Measurements from ENCODE around the gene ELF1.
"Not testable (repeated sequence)": the region's sequence is repeated elsewhere in the genome, so short reads cannot be mapped to it uniquely, and the experiment has no call there.

ELF1 gene

DNA sequence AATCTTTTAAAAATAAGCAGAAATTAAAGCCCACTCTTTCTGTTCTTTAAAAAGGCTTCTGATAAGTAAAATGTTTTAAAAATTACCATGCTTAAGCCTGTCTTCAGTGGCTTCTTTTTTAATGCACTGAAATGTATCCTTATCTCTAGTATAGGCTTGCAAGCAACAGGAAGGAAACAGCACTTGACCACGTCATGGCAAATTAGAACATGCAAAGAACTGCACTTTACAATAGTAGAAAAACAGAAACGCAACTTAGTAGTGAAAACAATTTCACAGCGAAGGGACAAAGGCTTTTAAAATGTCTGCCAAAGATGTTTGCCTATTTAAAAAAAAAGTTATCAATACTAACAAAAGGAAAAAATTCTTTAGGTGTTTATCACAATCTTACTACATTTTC lies 36.3 kb downstream of the ELF1 start:
- no peak for DNase-seq (ENCODE audit: low read depth)

DNA sequence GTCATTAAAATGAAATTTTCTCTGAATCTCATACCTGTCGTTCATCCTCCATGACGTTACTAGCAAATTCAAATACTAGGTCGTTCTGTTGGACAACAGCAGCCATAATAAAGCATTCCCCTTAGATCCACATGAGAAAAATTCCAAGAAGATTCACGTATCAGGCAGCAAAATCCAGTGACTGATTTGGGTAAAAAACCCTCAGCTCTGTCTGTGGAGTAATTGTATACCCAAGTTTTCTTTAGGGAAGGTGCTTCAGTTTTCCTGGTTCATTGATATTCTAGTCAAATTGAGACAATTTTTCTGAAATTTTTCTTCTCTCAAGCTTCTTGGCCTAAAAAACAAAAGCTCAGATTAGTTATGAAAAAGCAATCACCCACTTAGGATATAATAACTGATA lies 37.2 kb downstream of the ELF1 start:
- no peak for DNase-seq (ENCODE audit: low read depth)

DNA sequence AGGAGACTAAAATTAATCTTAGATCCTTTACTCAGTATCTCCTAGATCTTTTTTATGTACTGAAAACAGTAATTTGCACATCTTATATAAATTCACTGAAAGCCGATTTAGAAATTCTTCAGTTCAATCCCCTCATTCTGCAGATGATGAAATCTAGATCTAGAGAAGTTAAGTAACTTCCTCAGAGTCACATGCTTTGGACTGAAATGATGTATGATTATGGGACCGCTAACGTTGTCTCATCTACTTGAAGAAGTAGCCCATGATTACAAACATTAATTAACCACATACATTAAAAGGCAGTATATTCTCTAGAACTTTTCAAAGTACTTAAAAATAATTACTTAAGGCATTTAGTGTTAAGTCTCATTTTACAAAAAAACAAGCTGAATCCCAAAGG lies 37.8 kb downstream of the ELF1 start:
- no peak for DNase-seq (ENCODE audit: low read depth)

DNA sequence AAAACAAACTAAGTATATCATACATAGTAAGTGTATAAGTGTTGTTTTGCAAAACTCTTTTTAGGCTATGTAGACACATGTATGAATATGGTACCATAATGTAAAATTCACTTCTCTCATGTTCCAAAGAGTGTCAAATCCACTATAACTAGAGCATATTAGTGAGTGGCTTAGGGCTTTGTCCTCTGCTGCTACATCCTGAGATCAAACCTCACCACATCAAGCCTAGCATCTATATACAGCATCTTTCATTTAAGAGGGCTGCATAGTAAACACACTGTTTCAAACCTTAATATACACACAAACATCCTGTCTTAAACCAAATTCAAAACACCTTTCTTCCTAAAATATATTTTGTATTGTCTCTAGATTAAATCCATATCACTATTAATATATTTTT lies 38.7 kb downstream of the ELF1 start:
- DNase-seq (ENCODE audit: low read depth): no peak

DNA sequence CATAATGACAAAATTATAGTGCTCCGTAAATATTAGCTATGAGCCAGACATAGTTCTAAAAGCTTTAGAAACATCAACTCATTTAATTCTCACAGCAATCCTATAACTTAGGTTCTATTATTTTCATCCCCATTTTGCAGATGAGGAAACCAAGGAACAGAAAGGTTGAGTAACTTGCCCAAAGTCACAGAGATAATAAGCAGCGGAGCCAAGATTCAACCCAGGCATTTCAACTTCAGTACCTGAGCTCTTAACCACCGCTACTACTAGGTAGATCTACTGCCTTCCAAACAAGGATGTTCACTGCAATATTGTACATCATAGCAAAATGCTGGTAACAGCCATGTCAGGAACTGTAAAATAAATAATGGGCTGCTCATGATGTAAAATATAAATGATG lies 39.9 kb downstream of the ELF1 start:
- no peak for DNase-seq (ENCODE audit: low read depth)

DNA sequence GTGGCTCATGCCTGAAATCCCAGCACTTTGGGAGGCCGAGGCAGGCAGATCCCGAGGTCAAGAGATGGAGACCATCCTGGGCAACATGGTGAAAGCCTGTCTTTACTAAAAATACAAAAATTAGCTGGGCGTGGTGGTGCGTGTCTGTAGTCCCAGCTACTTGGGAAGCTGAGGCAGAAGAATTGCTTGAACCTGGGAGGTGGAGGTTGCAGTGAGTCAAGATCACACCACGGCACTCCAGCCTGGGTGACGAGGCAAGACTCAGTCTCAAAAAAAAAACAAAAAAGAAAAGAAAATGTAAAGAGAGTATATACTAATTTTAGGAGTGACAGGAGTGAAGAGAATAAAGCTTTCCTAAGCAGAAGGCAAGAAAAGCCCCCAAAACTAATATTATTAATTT lies 41.0 kb downstream of the ELF1 start:
- not testable (repeated sequence) for DNase-seq (ENCODE audit: low read depth)

DNA sequence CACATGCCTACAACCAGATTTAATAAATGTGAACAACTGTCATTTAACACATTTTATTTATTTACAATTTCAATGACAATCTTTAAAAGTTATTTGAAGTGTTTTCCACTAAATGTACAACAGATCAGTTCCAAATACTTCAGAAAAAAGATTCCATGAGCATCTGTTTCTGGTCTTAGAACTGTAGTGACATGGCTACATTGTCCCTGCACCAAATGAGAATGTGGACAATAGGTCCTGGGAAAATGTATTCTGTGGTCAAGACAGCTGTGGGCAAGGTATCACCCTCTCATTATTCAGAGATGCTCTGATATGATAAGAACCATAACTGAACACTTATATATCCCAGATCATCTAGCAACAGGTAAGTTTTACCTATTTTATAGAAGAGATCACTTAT lies 43.7 kb downstream of the ELF1 start:
- DNase-seq (ENCODE audit: low read depth): no peak

DNA sequence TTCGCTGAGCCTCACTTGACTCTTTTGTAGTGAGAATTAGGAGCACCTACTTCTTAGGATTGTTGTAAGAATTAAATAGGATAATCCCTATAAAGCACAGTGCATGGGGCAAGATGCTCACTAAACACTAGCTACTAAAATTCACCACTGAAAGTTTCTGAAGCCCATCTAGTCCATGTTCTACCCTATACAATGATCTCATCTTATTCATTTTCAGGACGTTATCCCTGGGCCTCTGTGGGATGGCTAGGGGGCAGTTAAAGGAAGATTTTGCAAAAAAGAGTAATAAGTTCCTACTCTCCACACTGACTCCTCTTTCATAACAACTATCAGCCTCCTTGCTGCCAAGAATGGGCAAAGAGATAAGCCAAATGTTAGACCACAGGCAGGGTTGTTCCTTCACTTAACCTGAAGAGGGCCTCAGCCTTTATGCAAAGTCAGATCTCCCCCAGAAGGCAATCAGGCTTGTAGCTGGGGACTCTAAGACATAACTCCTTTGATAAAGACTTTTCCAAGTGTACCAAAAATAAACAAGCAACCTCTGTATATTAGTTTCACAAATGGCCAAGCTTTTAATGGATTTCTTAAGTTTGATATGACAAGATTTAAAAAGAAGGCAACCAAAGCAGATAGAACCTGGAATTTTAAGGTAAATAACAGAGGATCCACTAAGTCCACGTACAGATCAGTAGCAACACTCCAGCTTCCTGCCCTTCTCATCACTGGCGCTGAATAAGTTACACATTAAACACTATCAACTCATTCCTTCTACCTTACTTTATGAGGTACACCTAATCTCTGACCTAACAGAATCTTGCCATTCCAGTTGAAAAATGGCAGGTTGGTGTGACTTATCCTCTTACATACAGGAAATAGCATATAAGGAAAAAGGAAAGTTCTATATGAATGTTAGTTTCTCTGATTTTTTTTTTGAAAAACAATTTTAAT lies 44.4 kb downstream of the ELF1 start:
- DNase-seq (ENCODE audit: low read depth): no peak

DNA sequence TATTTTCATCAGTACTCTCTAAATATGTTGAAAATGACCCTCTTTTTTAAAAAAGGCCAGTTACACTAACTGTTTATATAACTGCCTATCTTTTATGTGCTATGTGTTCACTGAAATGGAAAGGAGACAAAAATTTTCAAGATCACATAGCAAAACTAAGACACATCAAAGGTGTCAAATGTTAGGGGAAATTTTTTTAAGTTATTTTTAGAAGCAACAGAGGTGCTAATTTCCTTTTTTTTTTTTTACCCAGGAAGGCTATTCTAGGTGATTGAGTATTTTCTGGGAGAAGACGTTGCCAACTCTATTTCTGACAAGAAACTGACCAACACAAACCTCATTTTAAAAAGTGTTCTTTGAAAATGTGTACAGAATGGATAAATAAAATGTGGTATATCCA lies 45.7 kb downstream of the ELF1 start:
- no peak for DNase-seq (ENCODE audit: low read depth)

DNA sequence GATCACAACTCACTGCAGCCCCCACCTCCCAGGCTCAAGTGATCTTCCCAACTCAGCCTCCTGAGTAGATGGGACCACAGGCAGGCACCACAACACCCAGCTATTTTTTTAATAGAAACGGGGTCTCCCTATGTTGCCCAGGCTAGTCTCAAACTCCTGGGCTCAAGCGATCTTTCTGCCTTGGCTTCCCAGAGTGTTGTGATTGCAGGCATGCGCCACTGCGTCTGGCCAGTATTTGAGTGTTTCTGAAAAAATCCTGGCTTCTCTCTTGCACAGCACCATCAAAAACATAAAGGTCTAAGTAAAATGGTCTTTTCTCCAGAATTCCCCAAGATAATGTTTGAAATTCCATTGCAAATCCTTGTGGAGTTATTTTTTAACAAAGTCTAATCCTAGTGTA lies 47.8 kb downstream of the ELF1 start:
- DNase-seq (ENCODE audit: low read depth): no peak

DNA sequence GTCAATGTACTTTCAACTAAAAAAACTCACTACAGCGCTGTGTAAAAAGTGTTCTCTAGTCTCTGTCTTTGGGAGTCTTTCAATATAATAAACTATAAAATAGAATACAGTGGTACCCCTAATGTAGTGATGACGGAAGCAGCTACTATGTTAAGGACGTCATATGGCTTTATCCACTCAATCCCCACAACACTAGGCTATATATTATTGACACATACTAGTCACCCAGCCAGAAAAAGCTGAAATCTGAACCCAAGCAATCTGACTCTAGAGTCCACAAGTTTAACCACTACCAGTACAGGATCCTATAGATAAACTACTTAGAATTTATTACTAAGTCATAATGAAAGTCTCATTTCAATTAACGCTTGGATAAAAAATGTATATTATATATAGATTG lies 48.3 kb downstream of the ELF1 start:
- no peak for DNase-seq (ENCODE audit: low read depth)

DNA sequence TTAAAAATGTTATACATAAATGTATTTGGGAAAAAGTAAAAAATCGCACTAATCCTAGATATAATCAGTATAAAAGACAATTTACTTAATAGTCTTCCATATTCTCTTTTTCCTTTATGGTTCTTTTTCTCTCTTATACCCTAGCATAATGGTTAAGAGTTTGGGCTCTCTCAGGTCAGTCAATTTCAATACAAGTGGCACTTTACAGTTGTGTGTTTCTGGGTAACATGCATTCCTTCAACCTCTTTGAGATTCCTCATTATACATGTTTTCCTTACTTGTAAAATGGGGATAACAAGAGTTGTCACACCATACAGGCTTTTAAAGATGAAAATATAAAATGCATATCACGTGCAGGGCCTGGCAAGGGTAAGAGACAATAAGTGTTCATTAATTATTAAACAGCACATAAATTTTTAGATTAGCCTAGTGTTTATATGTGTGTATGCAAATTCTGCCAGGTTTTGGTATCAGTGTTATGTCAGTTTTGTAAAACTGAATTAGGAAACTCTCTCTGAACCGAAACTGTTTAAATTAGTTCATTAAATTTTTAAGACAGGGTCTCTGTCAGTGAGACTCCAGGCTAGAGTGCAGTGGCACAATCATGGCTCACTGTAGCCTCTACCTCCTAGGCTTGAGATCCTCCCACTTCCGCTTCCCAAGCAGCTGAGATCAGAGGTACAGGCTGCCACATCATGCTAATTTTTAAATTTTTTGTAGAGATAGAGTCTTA lies 49.8 kb downstream of the ELF1 start:
- no peak for DNase-seq (ENCODE audit: low read depth)

DNA sequence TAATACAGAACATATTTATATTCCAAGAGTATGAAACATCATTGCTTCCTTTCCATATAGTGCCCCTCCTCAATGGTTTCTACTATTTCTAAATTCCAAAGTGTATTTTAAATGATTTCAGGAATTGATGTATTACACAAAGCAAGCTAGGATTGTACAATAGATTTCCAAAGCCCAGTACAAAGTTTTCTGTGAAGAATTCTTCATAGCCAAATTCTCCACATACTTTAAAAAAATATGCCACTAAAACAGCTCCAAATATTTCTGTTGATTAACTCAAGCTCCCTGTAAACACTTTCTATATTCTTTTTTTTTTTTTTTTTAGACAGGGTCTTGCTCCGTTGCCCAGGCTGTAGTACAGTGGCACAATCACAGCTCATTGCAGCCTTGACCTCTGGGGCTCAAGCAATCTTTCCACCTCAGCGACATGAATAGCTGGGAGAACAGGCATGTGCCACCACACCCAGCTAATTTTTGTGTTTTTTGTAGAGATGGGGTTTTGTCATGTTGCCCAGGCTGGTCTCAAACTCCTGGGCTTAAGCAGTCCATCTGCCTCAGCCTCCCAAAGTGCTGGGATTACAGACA lies 50.6 kb downstream of the ELF1 start:
- DNase-seq (ENCODE audit: low read depth): peak; percentile 22

DNA sequence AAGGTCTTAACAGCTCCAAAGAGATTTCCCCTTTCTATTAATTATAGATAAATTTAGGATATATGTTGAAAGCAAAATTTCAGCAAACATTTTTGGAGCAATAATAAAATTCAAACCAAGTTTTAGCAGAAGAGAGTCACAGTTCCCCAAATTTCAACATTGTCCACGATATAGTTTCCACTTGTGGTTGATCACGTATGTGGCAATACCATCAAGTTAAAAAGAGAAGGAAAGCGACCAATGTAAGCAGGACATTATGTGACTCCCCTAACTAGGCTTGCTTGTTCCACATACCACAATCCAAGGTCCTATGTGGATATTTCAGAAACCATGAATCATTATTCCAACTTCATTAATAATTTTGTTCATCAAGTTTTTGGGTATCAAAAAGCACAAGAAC lies 52.8 kb downstream of the ELF1 start:
- DNase-seq (ENCODE audit: low read depth): no peak

DNA sequence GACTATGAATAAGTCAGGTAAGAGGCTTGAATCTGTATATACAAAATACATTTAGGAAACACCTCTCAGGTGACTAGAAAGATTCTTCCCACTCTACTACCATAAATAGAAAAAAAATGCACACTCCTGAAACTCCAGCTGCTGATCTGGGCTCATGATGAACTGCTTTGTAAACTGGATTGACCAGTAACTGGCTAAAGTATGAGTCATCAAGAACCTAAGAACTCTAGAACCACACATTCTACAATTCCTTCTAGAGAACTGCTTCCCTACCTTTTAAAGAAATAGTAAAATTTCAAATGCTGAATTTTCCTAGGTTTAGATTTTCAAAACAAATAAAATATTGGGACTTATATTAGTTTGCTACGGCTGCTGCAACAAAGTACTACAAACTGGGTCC lies 55.2 kb downstream of the ELF1 start:
- no peak for DNase-seq (ENCODE audit: low read depth)

DNA sequence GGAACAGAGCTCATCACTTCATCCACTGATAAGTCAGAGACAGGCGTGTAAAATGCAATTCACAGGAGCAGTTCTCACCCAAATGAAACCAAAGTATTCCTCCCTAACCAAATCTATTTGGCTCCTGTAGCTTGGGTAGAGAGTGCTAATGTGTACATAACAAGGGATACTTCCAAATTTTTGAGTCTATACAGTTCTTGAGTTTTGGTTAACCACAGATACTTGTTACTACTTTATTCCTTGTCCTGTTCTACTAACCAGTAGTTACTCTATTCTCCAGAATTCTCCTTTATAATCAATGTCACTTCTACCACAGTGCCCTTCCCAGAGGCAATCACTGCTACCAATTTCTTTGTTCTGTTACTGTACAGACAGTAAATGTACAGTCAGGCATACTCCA lies 57.3 kb downstream of the ELF1 start:
- DNase-seq (ENCODE audit: low read depth): no peak

DNA sequence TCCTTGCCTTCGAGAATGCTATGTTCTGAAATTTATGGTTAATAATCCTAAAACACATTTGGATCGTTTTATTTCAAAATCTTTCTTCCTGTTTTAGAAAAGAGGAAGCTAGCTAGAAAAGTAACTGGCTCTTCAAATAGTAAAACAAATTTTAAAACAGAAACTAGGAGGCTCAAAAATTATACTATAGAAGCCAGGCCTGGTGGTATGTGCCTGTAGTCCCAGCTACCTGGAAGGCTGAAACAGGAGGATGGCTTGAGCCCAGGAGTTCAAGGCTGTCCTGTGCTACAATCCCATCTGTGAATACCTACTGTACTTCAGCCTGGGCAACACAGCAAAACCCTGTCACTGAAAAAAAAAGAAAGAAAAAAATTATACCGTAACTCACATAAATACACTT lies 57.9 kb downstream of the ELF1 start:
- DNase-seq (ENCODE audit: low read depth): no peak

DNA sequence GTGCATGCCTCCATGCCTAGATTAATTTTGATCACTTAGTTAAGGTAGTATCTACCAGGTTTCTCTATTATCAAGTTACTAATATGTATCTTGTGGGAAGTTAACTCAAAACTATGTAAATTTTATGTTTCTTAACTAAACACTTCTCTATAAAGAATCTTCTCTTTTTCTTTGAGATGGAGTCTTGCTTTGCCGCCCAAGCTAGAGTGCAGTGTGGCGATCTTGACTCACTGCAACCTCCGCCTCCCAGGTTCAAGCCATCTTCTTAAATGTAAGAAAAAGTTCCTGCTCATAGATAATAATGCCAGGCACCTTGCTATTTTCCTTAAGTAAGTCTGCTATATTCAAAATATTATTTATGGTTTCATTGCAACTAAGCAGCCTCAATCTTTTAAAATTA lies 58.4 kb downstream of the ELF1 start:
- no peak for DNase-seq (ENCODE audit: low read depth)

DNA sequence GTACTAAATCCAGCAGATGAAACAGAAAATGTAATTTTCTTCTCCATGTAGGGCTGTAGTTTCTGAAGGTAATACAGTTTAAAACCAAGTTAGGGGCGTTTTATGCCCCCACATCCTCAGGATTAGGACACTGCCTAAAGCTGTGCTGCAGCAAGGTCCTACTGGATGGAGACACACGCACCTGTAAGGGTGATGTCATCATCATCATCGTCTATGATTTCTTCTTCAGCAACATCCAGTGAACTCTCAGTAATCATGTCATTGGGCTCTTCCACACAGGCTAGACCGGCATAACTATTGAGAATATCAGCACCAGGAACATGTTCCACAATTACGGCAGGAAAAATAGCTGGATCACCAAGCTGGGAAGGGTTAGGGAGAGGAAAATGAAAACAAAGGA lies 60.5 kb downstream of the ELF1 start:
- no peak for DNase-seq (ENCODE audit: low read depth)

DNA sequence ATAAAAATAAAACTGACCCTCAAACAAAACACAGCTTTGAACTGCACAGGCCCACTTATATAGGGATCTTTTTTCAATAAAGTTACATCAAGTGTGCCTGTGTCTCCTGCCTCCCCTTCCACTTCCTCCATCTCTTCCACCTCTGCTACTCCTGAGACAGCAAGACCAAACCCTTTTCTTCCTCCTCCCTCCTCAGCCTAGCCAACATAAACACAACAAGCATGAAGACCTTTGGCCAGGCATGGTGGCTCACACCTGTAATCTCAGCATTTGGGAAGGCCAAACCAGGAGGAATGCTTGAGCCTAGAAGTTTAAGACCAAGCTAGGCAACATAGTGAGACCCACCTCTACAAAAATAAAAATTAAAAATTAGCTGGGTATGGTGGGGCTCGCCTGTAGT lies 72.6 kb downstream of the ELF1 start:
- DNase-seq (ENCODE audit: low read depth): no peak

DNA sequence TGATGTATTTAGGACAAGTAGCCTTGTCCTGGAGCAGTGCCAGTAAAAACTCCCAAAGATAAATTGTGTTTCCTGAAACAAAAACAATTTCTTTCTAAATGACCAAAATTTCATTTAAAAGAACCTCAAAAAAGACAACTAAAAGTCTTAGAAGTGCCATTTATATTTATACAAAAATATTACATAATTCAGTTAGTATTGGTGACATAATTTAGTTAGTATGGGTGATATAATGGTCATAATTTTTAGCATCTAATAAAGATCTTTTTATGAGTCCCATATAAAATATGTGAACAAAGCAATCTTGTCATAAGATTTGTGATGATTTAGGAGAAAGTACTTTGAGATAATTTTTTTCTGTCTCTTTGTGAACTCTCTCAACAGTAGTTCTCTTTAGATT lies 76.0 kb downstream of the ELF1 start:
- no peak for DNase-seq (ENCODE audit: low read depth)

DNA sequence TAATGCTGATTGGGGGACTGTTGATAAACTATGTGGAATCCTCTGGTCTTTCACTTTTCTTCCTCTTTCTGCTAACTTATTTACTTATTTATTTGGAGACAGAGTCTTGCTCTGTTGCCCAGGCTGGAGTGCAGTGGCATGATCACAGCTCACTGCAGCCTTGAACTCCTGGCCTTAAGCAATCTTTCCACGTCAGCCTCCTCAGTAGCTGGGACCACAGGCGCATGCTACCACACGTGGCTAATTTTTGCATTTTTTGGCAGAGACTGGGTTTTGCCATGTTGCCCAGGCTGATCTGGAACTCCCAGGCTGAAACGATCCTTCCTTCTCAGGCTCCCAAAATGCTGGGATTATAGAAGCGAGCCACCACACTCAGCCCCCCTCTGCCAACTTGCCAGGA lies 77.5 kb downstream of the ELF1 start:
- no peak for DNase-seq (ENCODE audit: low read depth)

DNA sequence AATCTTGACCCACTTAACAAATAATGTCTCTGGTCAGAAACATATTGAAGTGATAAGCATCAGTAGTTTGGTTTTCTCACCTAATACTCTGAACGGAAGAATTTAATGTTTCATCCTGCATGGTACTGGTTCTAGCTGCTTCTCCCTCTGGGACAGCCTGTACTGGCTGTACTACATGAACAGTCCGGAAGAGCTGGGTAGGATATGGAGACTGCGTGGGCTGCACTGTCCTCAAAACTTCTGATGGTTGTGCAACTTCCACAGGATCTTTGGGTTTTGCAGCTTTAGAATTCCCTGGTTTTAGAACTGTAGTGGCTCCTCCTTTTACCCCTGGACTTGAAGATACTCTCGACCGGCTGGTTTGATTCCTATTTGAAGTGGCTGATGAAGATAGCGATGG lies 78.3 kb downstream of the ELF1 start:
- no peak for DNase-seq (ENCODE audit: low read depth)
